GM21360 (cell line): ENCODE measurements around the gene PRPSAP2.

Experiments used
- ATAC-seq: cut with Tn5 transposase; IDR thresholded peaks from one replicate; pipeline ENCODE4 v1.9.1; 2021; ENCODE audit warnings: mild to moderate bottlenecking, moderate library complexity; ENCODE audit not compliant: unreplicated experiment

The PRPSAP2 gene

DNA sequence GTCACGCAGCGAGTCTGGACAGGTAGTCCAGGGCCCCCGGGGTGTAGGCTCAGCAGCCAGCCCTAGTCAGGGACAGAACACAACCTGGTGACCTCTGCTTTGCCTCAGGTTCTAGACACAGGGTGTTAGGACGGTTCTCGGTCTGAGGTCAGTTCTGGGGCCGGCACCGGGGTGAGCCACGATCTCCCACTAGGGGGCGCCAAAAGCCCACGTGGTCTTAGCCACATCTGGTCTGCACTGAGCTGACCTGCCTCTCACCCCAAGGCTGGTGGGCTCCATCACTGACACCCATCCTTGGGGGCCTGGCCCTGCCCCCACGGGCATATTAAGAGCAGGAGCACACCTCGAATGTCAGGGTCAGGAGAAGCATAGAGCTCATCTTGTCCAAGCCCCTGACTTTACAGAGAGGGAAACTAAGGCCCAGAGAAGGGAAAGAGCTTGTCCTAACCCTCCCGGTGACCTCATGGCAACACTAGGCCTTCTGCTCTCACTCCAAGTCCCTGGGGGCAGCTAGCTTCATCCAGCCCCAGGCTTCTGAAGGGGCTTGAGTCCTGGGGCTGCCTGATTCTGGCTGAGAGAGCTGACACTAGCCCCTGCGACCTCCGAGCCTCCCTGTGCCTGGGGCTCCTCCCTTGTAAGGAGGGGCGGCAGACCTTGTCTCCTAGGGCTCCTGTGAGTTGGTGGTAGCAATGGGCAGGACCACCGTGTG lies 103.0 kb downstream of the PRPSAP2 start:
- ATAC-seq, result peak; percentile 46

DNA sequence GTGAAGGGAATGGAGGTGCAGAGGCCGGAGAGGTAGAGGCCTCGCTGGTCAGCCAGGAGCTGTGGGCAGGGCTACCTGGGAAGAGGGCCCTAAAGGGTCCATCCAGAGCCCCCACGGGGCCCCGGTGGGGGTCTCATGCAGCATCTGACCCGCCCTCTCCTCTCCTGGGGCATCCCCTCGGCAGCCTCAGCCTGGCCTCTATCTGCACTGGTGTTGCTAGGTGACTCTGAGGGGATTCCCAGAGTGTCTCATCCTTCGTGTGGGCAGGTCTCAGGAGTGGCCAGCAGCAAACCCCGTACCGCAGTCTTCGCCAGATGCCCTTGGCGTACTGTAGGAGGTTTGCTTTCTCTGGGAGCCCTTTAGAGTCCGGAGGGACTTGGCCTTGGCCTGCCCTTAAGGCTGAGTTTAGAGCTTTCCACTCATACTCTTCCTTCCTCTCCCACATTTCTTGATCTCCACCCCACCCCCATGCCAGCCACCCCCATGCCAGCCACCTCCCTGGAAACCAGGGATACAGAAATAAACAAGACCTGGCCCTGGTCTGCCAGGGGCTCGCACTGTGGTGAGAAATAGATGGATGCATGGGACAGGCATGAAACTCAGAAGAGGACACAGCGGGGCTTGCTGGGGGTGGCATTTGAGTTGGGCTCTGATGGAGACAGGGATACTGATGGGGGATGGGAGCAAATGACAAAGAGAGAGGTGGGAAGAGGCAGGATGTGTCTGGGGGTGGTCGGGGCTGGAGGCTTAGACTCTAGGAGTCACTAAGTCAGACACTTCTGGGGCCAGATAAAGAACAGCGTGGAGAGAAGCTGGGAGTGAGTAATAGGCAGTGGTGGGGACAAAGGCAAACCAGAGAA lies 103.9 kb downstream of the PRPSAP2 start:
- no peak for ATAC-seq

DNA sequence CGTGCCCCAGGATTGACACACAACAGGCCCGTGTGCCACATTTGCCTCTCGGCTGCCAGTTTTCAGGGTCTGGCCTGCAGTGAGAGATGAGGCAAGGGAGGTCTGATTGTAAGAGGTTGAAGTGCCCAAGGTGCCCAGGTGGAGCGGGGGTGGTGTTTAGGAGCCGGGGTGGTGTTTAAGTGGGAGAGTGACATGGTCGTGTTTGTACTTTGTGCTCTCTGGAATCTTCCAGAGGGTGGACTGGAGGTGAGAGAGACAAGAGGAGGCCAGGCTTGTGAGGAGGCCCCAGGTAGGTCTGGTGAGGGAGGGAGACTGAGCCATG lies 104.5 kb downstream of the PRPSAP2 start:
- no peak for ATAC-seq

DNA sequence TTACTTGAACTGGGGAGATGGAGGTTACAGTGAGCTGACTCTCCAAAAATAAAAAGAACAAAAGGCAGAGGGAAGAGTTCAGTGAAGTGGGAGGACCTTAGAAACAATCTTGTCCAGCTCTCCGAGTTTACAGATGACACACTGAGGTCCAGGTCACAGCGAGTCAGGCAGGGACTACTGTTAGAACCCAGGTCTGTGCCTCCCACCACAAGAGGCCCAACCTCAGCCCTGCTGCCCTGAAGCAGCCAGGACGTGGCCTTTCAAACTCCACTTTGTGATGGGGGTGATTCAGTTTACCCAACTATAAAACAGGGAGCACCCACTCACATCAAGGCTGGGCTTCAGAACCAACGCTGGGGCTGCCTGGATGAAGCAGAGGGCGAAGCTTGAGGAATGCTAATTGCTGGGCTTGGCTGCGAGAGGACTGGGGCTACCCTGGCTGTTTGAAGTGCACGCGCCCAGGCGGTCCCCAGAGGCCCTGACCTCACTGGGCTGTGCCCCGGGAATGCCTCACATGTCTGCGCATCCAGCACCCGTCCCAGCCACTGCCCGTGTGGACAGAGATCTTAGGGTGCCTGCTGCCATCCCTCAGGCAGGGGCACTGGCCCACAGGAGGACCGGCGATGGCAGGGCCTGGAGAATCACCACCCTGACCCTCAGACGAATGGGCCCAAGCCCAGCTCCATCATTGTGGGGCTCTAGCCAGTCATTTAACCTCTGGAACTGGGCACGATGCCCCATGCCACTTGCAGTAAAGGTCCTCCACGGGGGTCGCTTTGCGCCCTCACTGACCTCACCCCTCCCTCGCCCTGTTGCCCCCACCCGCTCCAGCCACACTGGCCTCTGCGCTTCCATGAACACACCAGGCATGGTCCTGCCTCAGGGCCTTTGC lies 105.4 kb downstream of the PRPSAP2 start:
- ATAC-seq, result no peak

DNA sequence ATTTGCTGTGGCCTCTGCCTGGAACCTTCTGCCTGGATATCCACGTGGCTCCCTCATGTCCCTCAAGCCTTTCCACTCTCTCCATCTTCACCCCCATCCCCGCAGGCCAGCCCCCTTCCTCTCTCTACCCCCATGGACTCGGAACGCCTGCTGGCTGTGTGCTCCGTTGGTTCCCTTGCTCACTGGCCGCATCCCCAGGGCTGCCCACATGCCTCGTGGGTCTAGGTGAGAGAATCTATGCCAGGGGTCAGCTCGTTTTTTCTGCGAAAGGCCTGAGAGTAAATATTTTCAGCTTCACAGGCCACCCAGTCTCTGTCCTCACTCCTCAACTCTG lies 106.1 kb downstream of the PRPSAP2 start:
- ATAC-seq, result no peak

DNA sequence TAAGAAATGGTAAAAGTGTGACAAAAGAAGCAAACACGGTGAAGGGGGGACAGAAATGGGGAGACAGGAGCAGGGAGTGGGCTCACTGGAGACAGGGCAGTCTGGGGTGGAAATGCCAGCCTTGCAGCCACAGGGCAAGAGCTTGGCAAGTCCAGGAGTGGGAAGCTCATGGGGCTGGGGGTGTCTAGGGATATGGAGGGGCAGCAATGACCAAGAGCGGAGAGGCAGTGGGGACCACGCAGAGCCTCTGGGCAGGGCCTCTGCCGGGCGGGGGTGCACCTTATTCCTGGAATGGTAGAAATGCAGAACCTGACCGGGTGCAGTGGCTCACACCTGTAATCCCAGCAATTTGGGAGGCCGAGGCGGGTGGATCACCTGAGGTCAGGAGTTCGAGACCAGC lies 106.6 kb downstream of the PRPSAP2 start:
- ATAC-seq, result no peak

DNA sequence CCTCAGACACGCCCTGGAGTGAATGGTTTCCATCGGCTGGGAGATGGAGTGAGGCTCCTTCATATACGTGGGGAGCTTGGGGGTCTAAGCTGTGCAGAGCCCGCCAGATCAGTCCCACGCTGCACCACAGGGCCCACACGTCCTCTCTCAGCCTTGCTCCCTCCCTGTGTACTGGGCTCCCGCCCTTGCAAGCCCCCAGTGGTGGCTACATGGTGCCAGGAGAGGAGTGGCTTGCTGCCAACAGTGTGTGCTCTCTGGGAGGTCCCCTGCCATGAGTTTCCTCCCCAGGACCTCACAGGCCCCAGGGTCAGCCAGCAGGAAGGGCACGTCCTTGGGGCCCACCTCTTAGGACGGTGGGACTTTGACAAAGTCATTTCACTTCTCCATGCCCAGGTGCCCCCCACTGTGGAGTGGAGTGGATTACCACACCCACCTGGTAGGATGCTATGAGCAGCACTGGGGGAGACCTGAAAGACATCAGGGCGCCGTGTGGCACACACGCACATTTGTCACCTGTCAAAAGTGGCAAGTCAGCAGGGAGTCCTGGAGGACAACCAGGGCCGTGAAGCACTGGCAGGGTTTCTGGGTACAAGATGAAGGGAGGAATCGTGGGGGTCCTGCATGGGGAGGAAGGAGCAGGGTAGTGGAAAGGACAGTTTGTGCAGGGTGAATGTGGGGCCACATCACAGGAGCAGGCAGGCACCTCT lies 107.8 kb downstream of the PRPSAP2 start:
- ATAC-seq, result no peak

DNA sequence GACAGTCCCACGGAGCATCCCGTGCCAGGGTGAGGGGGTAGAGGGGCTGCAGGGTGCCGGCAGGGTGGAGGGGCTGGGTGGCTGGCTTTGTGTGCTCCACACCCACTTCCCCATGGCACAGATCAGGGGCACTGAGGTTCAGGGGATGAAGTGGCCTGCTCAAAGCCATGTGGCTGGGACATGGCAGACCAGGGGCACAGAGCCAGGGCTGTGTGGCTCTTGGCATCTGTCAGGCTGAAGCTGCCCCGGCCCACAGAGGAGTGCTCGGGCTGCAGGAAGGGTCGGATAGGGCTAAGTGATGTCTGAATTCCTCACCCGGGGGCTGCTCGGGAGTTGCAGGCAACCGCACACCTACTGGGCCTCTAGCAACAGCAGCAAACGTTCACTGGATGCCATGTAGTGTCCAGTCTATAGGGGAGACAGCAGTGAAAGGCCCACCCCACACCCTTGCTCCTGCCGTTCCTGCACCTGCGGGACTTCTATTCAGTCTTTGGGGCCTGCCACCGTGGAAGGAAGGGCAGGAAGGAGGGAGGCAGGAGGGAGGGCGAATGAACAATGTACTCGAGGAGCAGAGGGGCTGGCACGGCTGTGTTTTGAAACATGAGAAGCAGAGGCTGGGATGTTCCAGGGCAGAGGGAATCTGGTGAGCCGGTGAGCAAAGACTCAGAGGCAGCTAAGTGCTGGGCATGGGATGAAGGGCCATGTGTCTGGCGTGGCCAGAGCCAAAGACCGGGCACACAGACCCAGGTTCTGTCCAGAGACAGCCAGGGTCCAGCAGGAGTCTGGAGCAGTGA lies 109.1 kb downstream of the PRPSAP2 start:
- ATAC-seq, result no peak

DNA sequence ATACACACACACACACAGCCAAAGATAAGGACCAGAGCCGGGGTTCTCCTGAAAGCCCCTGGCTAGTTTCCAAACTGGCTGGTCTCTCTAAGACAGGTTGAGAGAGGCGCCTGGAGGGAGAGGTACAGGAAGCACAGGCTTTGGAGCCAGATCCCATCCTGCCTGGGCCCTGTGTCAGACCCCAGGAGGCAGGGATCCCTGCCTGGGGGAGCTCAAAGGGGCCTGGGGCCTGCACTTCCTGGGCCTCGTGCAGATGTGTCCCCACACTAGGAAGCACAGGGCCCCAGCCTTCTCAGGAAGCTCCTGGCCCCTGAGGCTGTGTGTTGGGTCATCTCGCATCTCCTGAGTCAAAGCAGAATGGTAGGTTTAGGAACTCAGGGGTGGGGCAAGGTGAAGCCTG lies 110.0 kb downstream of the PRPSAP2 start:
- ATAC-seq, result no peak

DNA sequence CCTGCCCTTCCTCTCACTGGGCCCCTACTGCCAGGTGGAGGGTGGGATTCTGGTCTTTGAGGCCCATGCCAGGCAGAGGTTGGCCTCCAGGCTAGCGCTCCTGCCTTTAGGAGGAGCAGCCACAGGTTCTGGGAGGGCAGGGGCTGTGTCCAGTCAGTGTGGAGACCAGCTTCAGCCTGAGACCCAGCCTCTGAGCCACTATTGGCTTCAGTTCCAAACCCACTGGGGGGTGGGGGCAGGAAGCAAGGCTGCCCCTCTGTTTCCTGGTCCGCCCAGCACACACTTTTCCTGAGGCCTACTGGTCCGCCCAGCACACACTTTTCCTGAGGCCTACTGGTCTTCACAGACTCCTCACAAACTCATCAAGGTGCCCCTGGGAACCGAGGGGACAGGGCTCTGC lies 110.4 kb downstream of the PRPSAP2 start:
- ATAC-seq, result no peak

DNA sequence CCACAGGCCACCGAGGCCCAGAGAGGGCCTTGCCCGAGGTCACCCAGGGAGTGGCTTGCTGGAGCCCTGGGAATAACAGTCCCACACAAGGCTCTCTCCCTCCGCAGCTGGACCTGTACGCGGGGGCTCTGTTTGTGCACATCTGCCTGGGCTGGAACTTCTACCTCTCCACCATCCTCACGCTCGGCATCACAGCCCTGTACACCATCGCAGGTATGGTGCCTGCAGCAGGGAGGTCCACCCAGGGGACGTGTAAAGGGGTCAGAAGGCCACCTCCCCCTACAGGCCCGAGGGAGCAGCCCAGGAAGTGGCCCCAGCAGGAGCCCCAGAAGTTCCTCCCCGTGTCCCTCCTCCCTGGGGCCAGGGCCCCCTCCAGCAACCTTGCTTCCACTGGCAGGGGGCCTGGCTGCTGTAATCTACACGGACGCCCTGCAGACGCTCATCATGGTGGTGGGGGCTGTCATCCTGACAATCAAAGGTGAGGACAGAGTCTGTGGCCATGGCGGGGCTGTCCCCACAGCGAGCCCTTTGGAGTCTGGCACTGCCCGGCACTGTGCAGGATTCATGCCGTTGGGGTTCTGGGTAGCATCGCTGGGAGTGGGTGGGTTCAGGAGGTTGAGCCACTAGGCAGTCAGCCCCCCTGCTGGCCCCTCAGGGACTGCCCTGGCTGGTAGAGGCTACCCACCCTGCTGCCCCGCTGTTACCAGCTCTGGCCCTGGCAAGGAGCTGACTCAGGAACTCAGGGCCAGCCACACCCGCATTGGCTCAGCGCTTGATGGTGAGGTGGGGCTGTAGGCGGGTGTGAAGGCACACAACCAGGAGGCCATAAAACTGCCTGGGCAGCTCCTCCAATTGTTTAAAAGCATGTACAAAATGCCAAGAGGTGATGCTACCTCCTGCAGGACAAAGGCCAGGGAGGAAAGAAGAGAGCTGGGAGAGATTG lies 111.3 kb downstream of the PRPSAP2 start:
- ATAC-seq, result no peak

DNA sequence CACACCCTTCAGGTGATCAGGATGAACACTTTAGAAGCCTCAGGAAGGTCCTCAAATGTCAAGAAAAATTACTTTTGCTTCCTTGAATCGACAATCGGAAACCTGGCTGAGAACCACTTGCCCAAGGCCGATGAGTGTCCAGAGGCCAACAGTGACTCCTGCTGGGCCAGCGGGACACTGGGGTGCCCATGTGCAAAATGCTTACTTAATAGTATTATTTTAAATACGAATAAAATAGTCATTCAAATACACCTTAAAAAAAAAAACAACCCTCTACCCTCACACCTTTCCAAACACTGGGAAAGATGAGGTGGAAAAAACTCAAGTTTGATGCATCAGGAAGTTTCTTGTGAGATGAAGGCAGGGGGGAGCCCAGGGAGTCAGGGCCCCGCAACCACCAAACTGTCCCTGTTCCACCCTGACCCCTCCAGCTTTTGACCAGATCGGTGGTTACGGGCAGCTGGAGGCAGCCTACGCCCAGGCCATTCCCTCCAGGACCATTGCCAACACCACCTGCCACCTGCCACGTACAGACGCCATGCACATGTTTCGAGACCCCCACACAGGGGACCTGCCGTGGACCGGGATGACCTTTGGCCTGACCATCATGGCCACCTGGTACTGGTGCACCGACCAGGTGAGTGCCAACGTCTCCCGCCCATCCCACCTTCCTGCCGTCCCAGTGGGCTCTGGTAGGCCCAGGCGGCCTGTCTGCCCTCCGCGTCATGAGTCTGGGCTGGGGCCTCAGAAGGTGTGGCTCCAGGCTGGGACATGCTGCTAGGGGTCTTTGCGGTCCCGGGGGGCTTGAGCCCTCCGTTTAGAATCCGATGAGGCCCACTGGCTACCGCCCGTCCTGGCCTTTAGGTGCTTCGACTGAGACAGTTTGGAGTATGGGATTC lies 112.9 kb downstream of the PRPSAP2 start:
- no peak for ATAC-seq

DNA sequence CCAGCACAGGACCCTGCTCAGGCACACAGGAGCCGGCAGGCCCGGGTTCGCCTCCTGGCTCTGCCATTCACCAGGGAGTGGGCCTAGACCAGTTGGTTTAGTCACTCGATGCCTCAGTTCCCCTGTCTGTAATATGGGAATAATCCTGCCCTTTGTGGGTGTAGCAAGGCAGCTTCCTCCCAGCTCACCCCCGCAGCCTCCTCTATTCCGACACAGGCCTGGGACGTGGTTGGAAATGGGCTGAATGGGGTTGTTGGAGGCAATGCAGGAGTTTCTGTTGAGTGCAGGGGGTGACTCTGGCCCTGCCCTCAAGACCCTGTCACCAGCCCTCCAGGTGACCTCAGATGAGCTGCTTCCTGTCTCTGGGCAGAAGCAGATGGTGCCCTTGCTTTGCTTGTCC lies 113.9 kb downstream of the PRPSAP2 start:
- ATAC-seq, result no peak

DNA sequence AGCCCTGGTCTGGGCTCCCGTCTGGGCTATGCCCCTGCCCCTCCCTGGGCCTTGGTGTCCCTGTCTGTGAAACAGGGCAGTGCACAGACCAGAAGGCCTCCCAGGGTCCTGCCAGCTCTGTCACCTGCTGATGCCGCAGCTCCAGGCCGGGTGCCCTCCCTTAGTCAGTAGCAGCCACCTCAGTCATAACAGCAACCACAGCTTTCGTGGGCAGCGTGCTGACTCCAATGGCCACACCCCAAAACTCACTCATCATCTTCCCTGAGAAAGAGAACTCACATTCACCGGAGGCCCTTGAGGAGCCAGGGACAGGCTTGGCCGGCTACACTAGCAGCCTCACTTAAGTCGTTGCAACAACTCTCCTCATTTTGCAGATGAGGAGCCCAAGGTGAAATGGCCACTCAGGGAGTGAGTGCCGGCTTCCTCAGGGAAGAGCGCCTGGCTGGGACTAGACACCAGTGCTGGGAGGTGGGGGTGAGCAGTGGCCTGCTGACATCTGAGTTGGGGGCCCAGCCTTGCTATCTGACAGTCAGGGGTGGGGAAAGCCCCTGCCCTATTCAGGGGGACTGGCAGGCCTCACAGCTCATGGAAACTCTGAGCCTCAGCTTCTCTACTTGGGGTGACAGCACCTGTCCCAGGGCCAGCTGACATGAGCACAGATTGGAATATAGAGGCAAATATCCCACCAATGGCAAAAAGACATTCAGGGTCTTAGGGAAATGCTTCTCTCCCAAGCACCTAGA lies 116.6 kb downstream of the PRPSAP2 start:
- ATAC-seq, result no peak

DNA sequence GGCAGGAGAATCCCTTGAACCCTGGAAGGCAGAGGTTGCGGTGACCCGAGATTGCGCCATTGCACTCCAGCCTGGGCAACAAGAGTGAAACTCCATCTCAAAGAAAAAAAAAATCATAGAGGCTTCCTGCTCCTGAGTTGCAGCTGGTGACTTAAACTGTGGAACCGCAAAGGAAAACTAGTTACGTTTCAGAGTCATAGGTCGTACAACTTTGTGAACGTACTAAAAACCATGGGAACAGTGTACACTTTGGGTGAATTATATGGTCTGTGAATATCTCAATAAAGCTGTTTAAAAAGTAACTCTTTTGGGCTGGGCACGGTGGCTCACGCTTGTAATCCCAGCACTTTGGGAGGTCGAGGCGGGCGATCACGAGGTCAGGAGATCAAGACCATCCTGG lies 117.7 kb downstream of the PRPSAP2 start:
- no peak for ATAC-seq

DNA sequence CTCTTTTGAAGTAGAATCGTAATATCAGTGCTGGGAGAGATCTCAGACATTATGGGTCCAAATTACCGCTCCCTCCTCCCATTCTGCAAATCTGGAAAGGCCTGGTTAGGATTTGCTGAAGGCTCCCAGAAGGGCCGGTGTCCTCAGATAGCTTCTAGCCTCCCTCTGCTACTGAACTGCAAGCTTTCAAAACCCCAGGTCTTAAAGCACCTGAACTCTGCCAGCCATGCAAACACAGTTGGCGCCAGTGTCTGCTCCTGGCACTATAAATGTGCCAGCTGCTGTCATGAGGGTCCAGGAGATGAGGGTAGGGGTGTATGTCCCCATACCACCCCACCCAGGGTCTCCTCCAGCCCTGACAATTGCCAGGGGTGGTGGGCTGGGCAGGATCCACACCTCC lies 118.3 kb downstream of the PRPSAP2 start:
- no peak for ATAC-seq

DNA sequence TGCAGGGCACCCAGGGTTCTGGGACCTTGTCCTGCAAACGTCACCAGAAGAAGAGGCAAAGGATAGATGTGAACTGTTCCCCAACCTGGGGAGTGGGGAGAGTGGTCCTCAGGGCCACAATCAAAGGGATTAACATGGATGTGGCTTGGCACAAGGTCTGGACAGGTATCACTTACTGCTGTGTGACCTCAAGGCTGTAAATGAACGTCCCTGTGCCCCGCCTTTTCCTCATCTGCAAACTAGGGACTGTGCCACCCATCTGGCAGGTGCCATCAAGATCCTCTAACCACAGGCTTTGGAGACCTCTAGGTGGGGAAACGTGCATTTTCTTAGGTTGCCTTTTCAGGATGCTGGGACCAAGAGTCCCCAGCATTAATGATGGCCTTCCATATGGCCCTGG lies 119.1 kb downstream of the PRPSAP2 start:
- ATAC-seq, result no peak
